Gastroesophageal sphincter (tissue), 4 donors: ENCODE measurements around the gene STIM2. TPM values are rescaled to one million over a fixed set of nuclear protein-coding genes. Genes with fewer than 3 reads are reported as not detected.

Experiments used
- ATAC-seq: fragments of 150-250 bp; one replicate; pipeline ENCODE4 v1.9.1; 2016; ENCODE audit warnings: mild to moderate bottlenecking, moderate library complexity
- H3K27ac ChIP-seq, 4 donors: fragments of 200-600 bp; sonication (generic) in 3 of 4; 1 replicate in 3 of 4; 2 replicates in 1 of 4; pipeline ENCODE4 v1.5.1; 2016 to 2019
- H3K27me3 ChIP-seq: fragments of 200-600 bp; sonication (generic); one replicate; pipeline ENCODE4 v1.5.1; 2019
- H3K36me3 ChIP-seq, 2 donors: fragments of 200-600 bp; sonication (generic); one replicate each; pipeline ENCODE4 v1.5.1; 2019; ENCODE audit warnings: control low read depth in 1 of 2
- H3K4me1 ChIP-seq, 3 donors: fragments of 200-600 bp; sonication (generic); 1 replicate in 2 of 3; 2 replicates in 1 of 3; pipeline ENCODE4 v1.5.1; 2016 to 2019; ENCODE audit warnings: control low read depth in 2 of 3
- H3K4me3 ChIP-seq, 2 donors: fragments of 200-600 bp; sonication (generic); one replicate each; pipeline ENCODE4 v1.5.1; 2019; ENCODE audit warnings: mild to moderate bottlenecking in 1 of 2, moderate library complexity in 1 of 2
- H3K9me3 ChIP-seq, 3 donors: fragments of 200-600 bp; sonication (generic); one replicate each; pipeline ENCODE4 v1.5.1; 2017 to 2019; ENCODE audit warnings: control low read depth in 2 of 3
- EP300 ChIP-seq: sonication (generic); formaldehyde crosslinking; IDR thresholded peaks from one replicate; pipeline ENCODE4 v1.6.1; 2017; ENCODE audit warnings: antibody characterized with exemption, mild to moderate bottlenecking
- POLR2A ChIP-seq, 2 donors: fragments of 450-650 bp; IDR thresholded peaks; one replicate each; pipeline ENCODE4 v1.6.1; 2017; ENCODE audit warnings: antibody characterized with exemption in 2 of 2, mild to moderate bottlenecking in 2 of 2, moderate library complexity in 1 of 2
- POLR2AphosphoS5 ChIP-seq: sonication (generic); formaldehyde crosslinking; IDR thresholded peaks from one replicate; pipeline ENCODE4 v1.6.1; 2017; ENCODE audit warnings: antibody characterized with exemption
- WGBS, 2 donors: methylation state at CpG; one replicate each; pipeline ENCODE4 v1.1.5; 2018; ENCODE audit warnings: low coverage in 1 of 2; 5-methylcytosine and 5-hydroxymethylcytosine counted together
- total RNA-seq, 4 donors: library from RNA; depleted of rRNA; stranded (reverse); fragments of >200 nt; gene quantifications; one replicate each; pipeline ENCODE4 v1.1.0, GENCODE V29; 2016
- TF ChIP-seq, protein P1 (sequence below), 4 experiments: fragments of 200-600 bp in 2 of 4; fragments of 450-650 bp in 2 of 4; sonication (generic) in 1 of 4; IDR thresholded peaks; one replicate each; pipeline ENCODE4 v1.5.1; 2017 to 2019; ENCODE audit warnings: antibody characterized with exemption in 4 of 4, mild to moderate bottlenecking in 2 of 4, moderate library complexity in 2 of 4

Gene STIM2
- total RNA-seq, 4 donors from 2014 or later, result 8.4 to 11.6 (median 10.5) TPM

- TF ChIP-seq, protein P1, sequence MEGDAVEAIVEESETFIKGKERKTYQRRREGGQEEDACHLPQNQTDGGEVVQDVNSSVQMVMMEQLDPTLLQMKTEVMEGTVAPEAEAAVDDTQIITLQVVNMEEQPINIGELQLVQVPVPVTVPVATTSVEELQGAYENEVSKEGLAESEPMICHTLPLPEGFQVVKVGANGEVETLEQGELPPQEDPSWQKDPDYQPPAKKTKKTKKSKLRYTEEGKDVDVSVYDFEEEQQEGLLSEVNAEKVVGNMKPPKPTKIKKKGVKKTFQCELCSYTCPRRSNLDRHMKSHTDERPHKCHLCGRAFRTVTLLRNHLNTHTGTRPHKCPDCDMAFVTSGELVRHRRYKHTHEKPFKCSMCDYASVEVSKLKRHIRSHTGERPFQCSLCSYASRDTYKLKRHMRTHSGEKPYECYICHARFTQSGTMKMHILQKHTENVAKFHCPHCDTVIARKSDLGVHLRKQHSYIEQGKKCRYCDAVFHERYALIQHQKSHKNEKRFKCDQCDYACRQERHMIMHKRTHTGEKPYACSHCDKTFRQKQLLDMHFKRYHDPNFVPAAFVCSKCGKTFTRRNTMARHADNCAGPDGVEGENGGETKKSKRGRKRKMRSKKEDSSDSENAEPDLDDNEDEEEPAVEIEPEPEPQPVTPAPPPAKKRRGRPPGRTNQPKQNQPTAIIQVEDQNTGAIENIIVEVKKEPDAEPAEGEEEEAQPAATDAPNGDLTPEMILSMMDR (IDR thresholded peaks at IDR 0.05), result no peak
- TF ChIP-seq POLR2A (IDR thresholded peaks at IDR 0.05) (no peak), EP300 (no peak), POLR2AphosphoS5 (no peak)
- H3K36me3 ChIP-seq, result peaks cover 0 to 52% of the 10 kb centered on the region in 2 donors
- H3K27ac ChIP-seq, result no peak overlapping the region
- H3K4me1 ChIP-seq, result no peaks in the 10 kb centered on the region
- no peaks in the 10 kb centered on the region for H3K27me3 ChIP-seq
- H3K4me3 ChIP-seq, result no peak overlapping the region
- WGBS, 2 donors, result 95 to 100% methylated on average over 1 of the region's 1 CpG
- H3K9me3 ChIP-seq, result no peaks in the 10 kb centered on the region
- ATAC-seq, result no peak
Measured at GRCh38 chr4:27018910-27019309, 158.3 kb downstream of the STIM2 start.

GRCh38 chr4:27019766-27020165 lies 159.1 kb downstream of the STIM2 start:
- Histone ChIP-seq H3K27ac (no peak overlapping the region), H3K27me3 (no peaks in the 10 kb centered on the region), H3K4me3 (no peak overlapping the region), H3K36me3 (peaks cover 0 to 52% of the 10 kb centered on the region in 2 donors), H3K9me3 (no peaks in the 10 kb centered on the region), H3K4me1 (no peaks in the 10 kb centered on the region)
- no peak for ATAC-seq
- WGBS, 2 donors, result 95 to 100% methylated on average over 1 of the region's 1 CpG
- TF ChIP-seq POLR2A (IDR thresholded peaks at IDR 0.05) (no peak), EP300 (no peak), POLR2AphosphoS5 (no peak)
- TF ChIP-seq, protein P1 (IDR thresholded peaks at IDR 0.05), result no peak

DNA sequence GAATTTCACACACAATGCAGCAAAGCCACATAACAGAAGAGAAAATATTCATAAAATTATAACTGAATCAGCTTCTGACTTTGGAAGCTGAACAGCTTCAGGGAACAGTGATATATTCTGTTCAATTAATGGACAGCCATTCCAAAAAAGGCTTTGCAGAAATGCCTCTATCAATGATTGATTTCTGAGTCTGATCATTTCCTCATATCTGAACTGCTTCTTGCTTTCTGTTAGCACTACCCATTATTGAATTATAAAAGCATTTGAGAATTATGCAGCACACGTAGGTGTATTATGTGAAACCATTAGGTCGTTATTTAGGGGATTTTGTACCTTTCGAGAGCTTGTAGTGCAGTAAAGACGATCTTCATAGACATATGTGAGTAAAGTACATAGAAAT lies 159.6 kb downstream of the STIM2 start:
- no peak overlapping the region for H3K4me3 ChIP-seq
- ATAC-seq, result no peak

GRCh38 chr4:27020603-27021002 lies 160.0 kb downstream of the STIM2 start:
- Histone ChIP-seq H3K4me3 (no peak overlapping the region), H3K36me3 (peaks cover 0 to 52% of the 10 kb centered on the region in 2 donors)
- TF ChIP-seq, protein P1 (IDR thresholded peaks at IDR 0.05), result no peak
- TF ChIP-seq POLR2AphosphoS5 (no peak), EP300 (no peak), POLR2A (IDR thresholded peaks at IDR 0.05) (no peak)

More for the DNA sequence above, 159.6 kb downstream of the STIM2 start:
- no peak overlapping the region for H3K27ac ChIP-seq
- WGBS, 2 donors, result 90 to 91% methylated on average over 4 of the region's 4 CpGs
- no peaks in the 10 kb centered on the region for H3K9me3 ChIP-seq
- peaks cover 0 to 52% of the 10 kb centered on the region in 2 donors for H3K36me3 ChIP-seq
- H3K4me1 ChIP-seq, result no peaks in the 10 kb centered on the region
- TF ChIP-seq, protein P1 (IDR thresholded peaks at IDR 0.05), result no peak
- TF ChIP-seq POLR2AphosphoS5 (no peak), POLR2A (IDR thresholded peaks at IDR 0.05) (no peak), EP300 (no peak)
- no peaks in the 10 kb centered on the region for H3K27me3 ChIP-seq

DNA sequence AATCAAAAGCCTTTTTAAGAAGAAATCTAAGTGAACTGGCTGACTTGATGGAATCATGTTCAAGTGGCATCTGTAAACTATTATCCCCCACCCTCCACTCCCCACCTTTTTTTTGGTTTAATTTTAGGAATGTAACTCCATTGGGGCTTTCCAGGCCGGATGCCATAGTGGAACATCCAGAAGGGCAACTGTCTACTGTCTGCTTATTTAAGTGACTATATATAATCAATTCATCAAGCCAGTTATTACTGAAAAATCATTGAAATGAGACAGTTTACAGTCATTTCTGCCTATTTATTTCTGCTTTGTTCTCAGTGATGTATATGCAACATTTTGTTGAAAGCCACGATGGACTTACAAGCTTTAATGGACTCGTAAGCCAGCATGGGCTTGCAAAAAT lies 162.3 kb downstream of the STIM2 start:
- ATAC-seq, result no peak

More at GRCh38 chr4:27020603-27021002, 160.0 kb downstream of the STIM2 start:
- H3K27me3 ChIP-seq, result no peaks in the 10 kb centered on the region
- H3K27ac ChIP-seq, result no peak overlapping the region
- ATAC-seq, result no peak
- no peaks in the 10 kb centered on the region for H3K9me3 ChIP-seq
- H3K4me1 ChIP-seq, result no peaks in the 10 kb centered on the region

More for the DNA sequence above, 162.3 kb downstream of the STIM2 start:
- Histone ChIP-seq H3K36me3 (peaks cover 0 to 46% of the 10 kb centered on the region in 2 donors), H3K9me3 (no peaks in the 10 kb centered on the region), H3K4me3 (no peak overlapping the region), H3K27me3 (no peaks in the 10 kb centered on the region), H3K4me1 (no peaks in the 10 kb centered on the region), H3K27ac (no peak overlapping the region)
- 80 to 82% methylated on average over 2 to 3 of the region's 3 CpGs for WGBS, 2 donors
- TF ChIP-seq, protein P1 (IDR thresholded peaks at IDR 0.05), result no peak
- TF ChIP-seq POLR2AphosphoS5 (no peak), POLR2A (IDR thresholded peaks at IDR 0.05) (no peak), EP300 (no peak)
